ENCODE measurements around the gene CLCA2. TPM values are rescaled to one million over a fixed set of nuclear protein-coding genes. Genes with fewer than 3 reads are reported as not detected.

CLCA2 gene
- total and polyA plus RNA-seq, 2 of the 8 experiments (the other 6 are each of a cell fraction or from before 2014, with no cell fraction given): not detected

- Histone ChIP-seq H3K9me3 (ENCODE audit: insufficient read depth in 2 of 2, low read depth in 1 of 2, low read length in 1 of 2) (no peaks in the 10 kb centered on the region), H3K4me2 (ENCODE audit: insufficient read depth in 1 of 2, low read depth in 2 of 2, low read length in 2 of 2) (no peak overlapping the region), H3K79me2 (ENCODE audit: control insufficient read depth in 1 of 2, insufficient read depth in 2 of 2, low read length in 2 of 2) (no peaks in the 10 kb centered on the region), H3K23ac (ENCODE audit: insufficient read length) (no peak overlapping the region), H3K9ac (replicated peaks in 1 of 4; ENCODE audit: extremely low read depth in 1 of 4, low read depth in 3 of 4, low read length in 3 of 4) (no peak overlapping the region), H4K8ac (ENCODE audit: extremely low read depth, insufficient read depth, low read length) (no peak overlapping the region), H2AK5ac (ENCODE audit: low read depth, low read length) (no peak overlapping the region), H2BK20ac (ENCODE audit: low read length) (no peak overlapping the region), H4K5ac (ENCODE audit: insufficient read length, low read depth, low read length) (no peak overlapping the region), H2BK12ac (ENCODE audit: low read depth, low read length) (no peak overlapping the region), H3K14ac (ENCODE audit: insufficient read length) (no peak overlapping the region), H3K27me3 (replicated peaks in 1 of 4; ENCODE audit: control insufficient read depth in 3 of 4, extremely low read depth in 1 of 4, insufficient read depth in 3 of 4, low read length in 3 of 4) (no peaks in the 10 kb centered on the region), H4K91ac (replicated peaks; ENCODE audit: insufficient read length, low read length) (no peak overlapping the region), H3K23me2 (ENCODE audit: low read depth, low read length) (no peaks in the 10 kb centered on the region), H3K4ac (replicated peaks; ENCODE audit: insufficient read length, low read depth, low read length) (no peak overlapping the region), H3K36me3 (ENCODE audit: control insufficient read depth in 2 of 4, insufficient read depth in 4 of 4, low read length in 3 of 4) (no peaks in the 10 kb centered on the region), H3K79me1 (ENCODE audit: low read depth, low read length) (no peaks in the 10 kb centered on the region), H2AFZ (ENCODE audit: low read length) (no peak overlapping the region), H3K27ac (ENCODE audit: low read depth, low read length) (no peak overlapping the region), H3K4me1 (replicated peaks in 1 of 4; ENCODE audit: control insufficient read depth in 3 of 4, insufficient read depth in 4 of 4, low read length in 3 of 4) (no peaks in the 10 kb centered on the region), H2BK15ac (ENCODE audit: low read length) (no peak overlapping the region), H3K4me3 (ENCODE audit: extremely low read depth in 1 of 4, insufficient read depth in 2 of 4, low read depth in 3 of 4, low read length in 4 of 4) (no peak overlapping the region), H2BK5ac (ENCODE audit: low read depth, low read length) (no peak overlapping the region), H3K18ac (ENCODE audit: extremely low read depth, low read length) (no peak overlapping the region), H4K20me1 (replicated peaks in 1 of 2; ENCODE audit: control insufficient read depth in 1 of 2, insufficient read depth in 2 of 2, low read length in 2 of 2) (no peaks in the 10 kb centered on the region), H2BK120ac (replicated peaks; ENCODE audit: low read depth, low read length) (no peak overlapping the region), H3K56ac (replicated peaks; ENCODE audit: insufficient read length, low read depth, low read length) (no peak overlapping the region)
- no peak for DNase-seq (ENCODE audit: low read depth in 1 of 2, low spot score in 2 of 2)
- ChIA-PET CTCF (ENCODE audit: partially characterized antibody) (interaction anchor here (1.1 to 1.5 kb wide), 3 partner anchors 9 to 32 kb away, joined by 4 to 5 read pairs (median 4); no protein-coding TSS in a partner anchor), POLR2A (ENCODE audit: partially characterized antibody) (no interaction called here)
- WGBS, 2 experiments (ENCODE audit: extremely low coverage in 1 of 2, insufficient coverage in 1 of 2, insufficient read length in 1 of 2, insufficient replicate concordance in 2 of 2, low coverage in 1 of 2, low lambda C conversion rate in 2 of 2, missing lambda C conversion rate in 1 of 2): 100% methylated on average over 1 of the region's 1 CpG; no CpG with 5 or more reads in 1 of the 2 experiments
- FAIRE-seq: no peak
- no peak for TF ChIP-seq USF2 (IDR thresholded peaks at IDR 0.05; ENCODE audit: low read length)
- no peak for TF ChIP-seq BACH1 (IDR thresholded peaks at IDR 0.05; ENCODE audit: low read length)
- TF ChIP-seq MAX (IDR thresholded peaks at IDR 0.05): no peak
- TF ChIP-seq ATF3 (IDR thresholded peaks at IDR 0.05; ENCODE audit: insufficient read depth, low read depth, low read length): no peak
- TF ChIP-seq CTBP2 (IDR thresholded peaks at IDR 0.05; ENCODE audit: borderline replicate concordance, insufficient read depth, insufficient read length, low read length): no peak
- TF ChIP-seq TCF12 (IDR thresholded peaks at IDR 0.05; ENCODE audit: low read depth, low read length): no peak
- no peak for TF ChIP-seq BCL11A (IDR thresholded peaks at IDR 0.05; ENCODE audit: low read depth in 2 of 2, low read length in 2 of 2)
- no peak for TF ChIP-seq RBBP5 (IDR thresholded peaks at IDR 0.05; ENCODE audit: borderline replicate concordance, low read depth, low read length)
- no peak for TF ChIP-seq POLR2AphosphoS5 (IDR thresholded peaks at IDR 0.05; ENCODE audit: low read depth, low read length)
- TF ChIP-seq CBX8 (IDR thresholded peaks at IDR 0.05; ENCODE audit: borderline replicate concordance, low read depth, low read length): no peak
- TF ChIP-seq SAP30 (IDR thresholded peaks at IDR 0.05; ENCODE audit: insufficient read depth, insufficient replicate concordance, low read length): no peak
- TF ChIP-seq RAD21 (IDR thresholded peaks at IDR 0.05 in 1 of 2, conservative IDR thresholded peaks at IDR 0.05 in 1 of 2; ENCODE audit: low read depth in 2 of 2, low read length in 2 of 2): no peak
Observed at GRCh38 chr1:86441997-86442396, 18.0 kb downstream of the CLCA2 start.

Data from H1 (cell line).